Posterior cingulate gyrus (tissue), 11 donors: Measurements from ENCODE around the gene RDH14.

Experiments
- DNase-seq, 10 donors: peaks; one replicate each; pipeline versions ENCODE4 v3.0.0 to v3.0.0-alpha.2; 2020 to 2021; ENCODE audit warnings: mixed read lengths in 3 of 10
- intact Hi-C: fragments of 100-400 bp; cut with DNase I; formaldehyde crosslinking; loops from one replicate; pipeline ENCODE4 v1.15.1; 2023

The RDH14 gene

GRCh38 chr2:18525852-18526251 is 34.6 kb downstream of the RDH14 start:
- intact Hi-C loops: loop anchor here (10.0 kb wide), 1 partner anchor 219 kb away; no protein-coding TSS in a partner anchor
- DNase-seq: no peak

- intact Hi-C loops: loop anchor here (10.0 kb wide), 1 partner anchor 220 kb away; no protein-coding TSS in a partner anchor
- no peak for DNase-seq
Measured at GRCh38 chr2:18525236-18525635, 35.2 kb downstream of the RDH14 start.

- no peak for DNase-seq
- intact Hi-C loops: loop anchor here (5.0 to 10.0 kb wide), 2 partner anchors 222 to 845 kb away; no protein-coding TSS in a partner anchor
Measured at GRCh38 chr2:18522484-18523146, 37.8 kb downstream of the RDH14 start.

GRCh38 chr2:18520451-18521425 is 39.7 kb downstream of the RDH14 start:
- peak; percentile 56 to 97 (median 84) for DNase-seq
- intact Hi-C loops: loop anchor here (1.0 to 10.0 kb wide), 3 partner anchors 224 to 1343 kb away; no protein-coding TSS in a partner anchor

GRCh38 chr2:18519914-18520450 is 40.5 kb downstream of the RDH14 start:
- no peak for DNase-seq
- intact Hi-C loops: loop anchor here (1.0 to 10.0 kb wide), 3 partner anchors 225 to 1343 kb away; no protein-coding TSS in a partner anchor

GRCh38 chr2:18518116-18519111 is 42.0 kb downstream of the RDH14 start:
- no peak for DNase-seq
- intact Hi-C loops: no loop called here

GRCh38 chr2:18517386-18517785 is 43.1 kb downstream of the RDH14 start:
- intact Hi-C loops: no loop called here
- no peak for DNase-seq

GRCh38 chr2:18516112-18516511 is 44.3 kb downstream of the RDH14 start:
- intact Hi-C loops: no loop called here
- no peak for DNase-seq

- intact Hi-C loops: no loop called here
Measured at GRCh38 chr2:18514526-18515461, 45.7 kb downstream of the RDH14 start.

GRCh38 chr2:18510775-18511174 is 49.7 kb downstream of the RDH14 start:
- no peak for DNase-seq
- intact Hi-C loops: no loop called here

More at GRCh38 chr2:18514526-18515461, 45.7 kb downstream of the RDH14 start:
- no peak for DNase-seq

GRCh38 chr2:18506883-18507509 is 53.5 kb downstream of the RDH14 start:
- DNase-seq: no peak
- intact Hi-C loops: no loop called here

- DNase-seq: no peak
Measured at GRCh38 chr2:18505703-18506341, 54.6 kb downstream of the RDH14 start.

More at GRCh38 chr2:18505703-18506341, 54.6 kb downstream of the RDH14 start:
- intact Hi-C loops: no loop called here
